HepG2 (cell line): ENCODE data around the gene PAXIP1. TPM values are rescaled to one million over a fixed set of nuclear protein-coding genes. Genes with fewer than 3 reads are reported as not detected.

Source experiments
- AKNA ChIP-seq: sonication (generic); formaldehyde crosslinking; IDR thresholded peaks from 2 replicates; pipeline ENCODE4 v1.4.0; 2020; ENCODE audit warnings: missing genetic modification reagents, borderline replicate concordance
- DZIP1 ChIP-seq: sonication (generic); formaldehyde crosslinking; IDR thresholded peaks from 2 replicates; pipeline ENCODE4 v1.5.0; 2020; ENCODE audit warnings: mild to moderate bottlenecking, missing genetic modification reagents
- HBP1 ChIP-seq: IDR thresholded peaks from 2 replicates; pipeline ENCODE4 v1.6.1; 2016; ENCODE audit warnings: low read depth, control low read depth
- MIER2 ChIP-seq: IDR thresholded peaks from 2 replicates; pipeline ENCODE4 v1.6.1; 2016; ENCODE audit warnings: missing biosample characterization, missing genetic modification reagents
- POGK ChIP-seq: sonication (generic); formaldehyde crosslinking; conservative IDR thresholded peaks from 2 replicates; pipeline ENCODE4 v1.8.0; 2022; ENCODE audit warnings: mild to moderate bottlenecking, moderate library complexity, missing genetic modification reagents
- RFXANK ChIP-seq: IDR thresholded peaks from 2 replicates; pipeline ENCODE4 v1.6.1; 2016
- SOX13 ChIP-seq, 3 experiments: fragments of 450-650 bp in 1 of 3; sonication (generic) in 1 of 3; formaldehyde crosslinking in 1 of 3; IDR thresholded peaks in 2 of 3; conservative IDR thresholded peaks in 1 of 3; 2 replicates each; pipeline versions ENCODE4 v1.5.0 to v1.6.1; 2016 to 2020; ENCODE audit warnings: antibody characterized with exemption in 1 of 3, mild to moderate bottlenecking in 1 of 3, missing compliant biosample characterization in 1 of 3, missing genetic modification reagents in 1 of 3, moderate library complexity in 1 of 3
- SSRP1 ChIP-seq: IDR thresholded peaks from 2 replicates; pipeline ENCODE4 v1.6.1; 2016; ENCODE audit warnings: control low read depth
- STAT5B ChIP-seq: sonication (generic); formaldehyde crosslinking; IDR thresholded peaks from 2 replicates; pipeline ENCODE4 v1.4.0; 2020; ENCODE audit warnings: missing genetic modification reagents
- ZNF687 ChIP-seq: sonication (generic); formaldehyde crosslinking; IDR thresholded peaks from 2 replicates; pipeline ENCODE4 v1.5.1; 2020; ENCODE audit warnings: mild to moderate bottlenecking, missing genetic modification reagents, moderate library complexity
- ZNF703 ChIP-seq: sonication (generic); formaldehyde crosslinking; IDR thresholded peaks from 2 replicates; pipeline ENCODE4 v1.5.1; 2020; ENCODE audit warnings: missing genetic modification reagents, mild to moderate bottlenecking, moderate library complexity, borderline replicate concordance
- ZNF788 ChIP-seq: sonication (generic); formaldehyde crosslinking; IDR thresholded peaks from 2 replicates; pipeline ENCODE4 v1.5.0; 2020; ENCODE audit warnings: mild to moderate bottlenecking, missing genetic modification reagents, borderline replicate concordance
- polyA plus RNA-seq, 8 experiments: library from polyadenylated mRNA; depleted of rRNA in 3 of 8; stranded (reverse) in 7 of 8; unstranded in 1 of 8; fragments of >200 nt; fragmentation: Illumina TruSeq in 4 of 8; extraction: Trizol in 4 of 8; gene quantifications; 2 replicates each; pipeline versions ENCODE4 v1.2.1 to v1.2.3, GENCODE V29; 2011 to 2016; ENCODE audit warnings: low read depth in 4 of 8, missing spikeins in 1 of 8, mixed read lengths in 1 of 8; ENCODE audit not compliant: insufficient read depth in 1 of 8
- total RNA-seq, 5 experiments: library from RNA; depleted of rRNA; stranded (reverse); fragments of >200 nt; fragmentation: Illumina TruSeq; extraction: Trizol; gene quantifications; 2 replicates each; pipeline ENCODE4 v1.2.3, GENCODE V29; 2016; ENCODE audit warnings: low read depth in 1 of 5

Gene PAXIP1
- total and polyA plus RNA-seq, 2 of the 13 experiments (the other 11 are each of a cell fraction or from before 2014, with no cell fraction given) = 11.6 to 16.2 TPM

- TF ChIP-seq POGK (CRISPR knock-in tag) (0 out of 2 replicates have a peak, but pooled peaks have one; percentile 32), RFXANK (no peak), ZNF703 (CRISPR knock-in tag) (no peak), SOX13 (IDR thresholded peaks at IDR 0.05) (no peak), SOX13 (CRISPR knock-in tag; conservative IDR thresholded peaks at IDR 0.05 in 1 of 2, IDR thresholded peaks at IDR 0.05 in 1 of 2) (peak in 1 of 2 experiments; percentile 82; a peak in 2 of 4 replicates), AKNA (no peak), MIER2 (CRISPR knock-in tag) (no peak), DZIP1 (CRISPR knock-in tag) (no peak), ZNF788 (CRISPR knock-in tag) (no peak), SSRP1 (CRISPR knock-in tag) (no peak), HBP1 (CRISPR knock-in tag) (no peak), ZNF687 (CRISPR knock-in tag) (peak; percentile 33; the same call in 1 of the 2 replicates), STAT5B (no peak)
Observed at GRCh38 chr7:154903083-154903731, 99.7 kb downstream of the PAXIP1 start (continued).
